Liver (tissue), 9 donors: Measurements from ENCODE around the gene KCNT1. TPM values are rescaled to one million over a fixed set of nuclear protein-coding genes. Genes with fewer than 3 reads are reported as not detected.

ENCODE experiments used
- DNase-seq: peaks from one replicate; pipeline ENCODE4 v3.0.0-alpha.2; 2017; ENCODE audit warnings: low spot score
- H3K27ac ChIP-seq, 2 donors: one replicate each; pipeline ENCODE4 v1.7.0; 2013; ENCODE audit warnings: inconsistent platforms in 2 of 2, low read length in 2 of 2, control low read depth in 1 of 2, low read depth in 1 of 2, mild to moderate bottlenecking in 1 of 2
- H3K27me3 ChIP-seq, 4 donors: one replicate each; pipeline versions ENCODE4 v1.6.1 to v1.7.0; 2013; ENCODE audit warnings: low read length in 3 of 4, inconsistent platforms in 1 of 4, mild to moderate bottlenecking in 1 of 4, moderate library complexity in 1 of 4; ENCODE audit not compliant: control insufficient read depth in 4 of 4, insufficient read depth in 4 of 4
- H3K36me3 ChIP-seq, 4 donors: one replicate each; pipeline versions ENCODE4 v1.6.1 to v1.7.0; 2013; ENCODE audit warnings: low read length in 3 of 4, mild to moderate bottlenecking in 3 of 4, low read depth in 1 of 4, moderate library complexity in 1 of 4; ENCODE audit not compliant: control insufficient read depth in 4 of 4, insufficient read depth in 3 of 4
- H3K4me1 ChIP-seq, 4 donors: one replicate each; pipeline versions ENCODE4 v1.6.1 to v1.7.0; 2013; ENCODE audit warnings: low read length in 3 of 4, mild to moderate bottlenecking in 3 of 4, moderate library complexity in 1 of 4; ENCODE audit not compliant: control insufficient read depth in 4 of 4, insufficient read depth in 4 of 4
- H3K4me3 ChIP-seq, 3 donors: one replicate each; pipeline versions ENCODE4 v1.6.1 to v1.7.0; 2013; ENCODE audit warnings: low read length in 3 of 3, control low read depth in 1 of 3, low read depth in 1 of 3, mild to moderate bottlenecking in 1 of 3
- H3K9ac ChIP-seq, 2 donors: one replicate each; pipeline ENCODE4 v1.7.0; 2013; ENCODE audit warnings: low read length in 2 of 2, mild to moderate bottlenecking in 2 of 2, moderate library complexity in 2 of 2, control low read depth in 1 of 2, low read depth in 1 of 2
- H3K9me3 ChIP-seq, 4 donors: one replicate each; pipeline versions ENCODE4 v1.6.1 to v1.7.0; 2013; ENCODE audit warnings: low read length in 3 of 4; ENCODE audit not compliant: control insufficient read depth in 4 of 4
- EGR1 ChIP-seq, 2 donors: IDR thresholded peaks; 2 replicates each; pipeline ENCODE4 v1.6.1; 2016 to 2018; ENCODE audit warnings: antibody characterized with exemption in 2 of 2, low read depth in 2 of 2
- FOXA1 ChIP-seq: IDR thresholded peaks from 2 replicates; pipeline ENCODE4 v1.6.1; 2016; ENCODE audit warnings: antibody characterized with exemption
- FOXA2 ChIP-seq: IDR thresholded peaks from 2 replicates; pipeline ENCODE4 v1.6.1; 2016; ENCODE audit warnings: antibody characterized with exemption
- GABPA ChIP-seq, 2 donors: IDR thresholded peaks in 1 of 2; conservative IDR thresholded peaks in 1 of 2; 2 replicates each; pipeline ENCODE4 v1.6.1; 2016; ENCODE audit warnings: antibody characterized with exemption in 2 of 2, mild to moderate bottlenecking in 1 of 2, moderate library complexity in 1 of 2
- HNF4A ChIP-seq, 2 donors: conservative IDR thresholded peaks; 2 replicates each; pipeline ENCODE4 v1.6.1; 2016; ENCODE audit warnings: antibody characterized with exemption in 2 of 2, mild to moderate bottlenecking in 2 of 2
- HNF4G ChIP-seq: IDR thresholded peaks from 2 replicates; pipeline ENCODE4 v1.6.1; 2016; ENCODE audit warnings: antibody characterized with exemption
- JUND ChIP-seq, 2 donors: IDR thresholded peaks; 2 replicates each; pipeline ENCODE4 v1.6.1; 2016; ENCODE audit warnings: antibody characterized with exemption in 2 of 2
- NR2F2 ChIP-seq: IDR thresholded peaks from 2 replicates; pipeline ENCODE4 v1.6.1; 2016; ENCODE audit warnings: antibody characterized with exemption
- RAD21 ChIP-seq, 2 donors: IDR thresholded peaks; 2 replicates each; pipeline ENCODE4 v1.6.1; 2016; ENCODE audit warnings: antibody characterized with exemption in 2 of 2, mild to moderate bottlenecking in 2 of 2
- RXRA ChIP-seq, 2 donors: IDR thresholded peaks; 2 replicates each; pipeline ENCODE4 v1.6.1; 2017 to 2018; ENCODE audit warnings: antibody characterized with exemption in 2 of 2, mild to moderate bottlenecking in 1 of 2
- SP1 ChIP-seq: IDR thresholded peaks from 2 replicates; pipeline ENCODE4 v1.6.1; 2018; ENCODE audit warnings: antibody characterized with exemption, mild to moderate bottlenecking
- TAF1 ChIP-seq: conservative IDR thresholded peaks from 2 replicates; pipeline ENCODE4 v1.6.1; 2016; ENCODE audit warnings: antibody characterized with exemption, mild to moderate bottlenecking
- YY1 ChIP-seq: IDR thresholded peaks from 2 replicates; pipeline ENCODE4 v1.6.1; 2016; ENCODE audit warnings: antibody characterized with exemption, mild to moderate bottlenecking
- WGBS: extraction: QIAGEN DNeasy Blood & Tissue Kit; methylation state at CpG from one replicate; pipeline ENCODE4 v1.1.7; 2013; 5-methylcytosine and 5-hydroxymethylcytosine counted together
- polyA plus RNA-seq, 2 donors: library from polyadenylated mRNA; stranded (reverse) in 1 of 2; unstranded in 1 of 2; fragments of 200-250 nt in 1 of 2; fragments of >200 nt in 1 of 2; fragmentation: Nextera tagmentation in 1 of 2; extraction: Ambion mirVana in 1 of 2; gene quantifications; one replicate each; pipeline versions ENCODE4 v1.2.1 to v1.2.3, GENCODE V29; 2013 to 2015
- total RNA-seq, 2 donors: library from RNA; depleted of rRNA; stranded (reverse); fragments of >200 nt; gene quantifications; one replicate each; pipeline ENCODE4 v1.2.3, GENCODE V29; 2014
- TF ChIP-seq, protein P1 (sequence below): IDR thresholded peaks from 2 replicates; pipeline ENCODE4 v1.6.1; 2016; ENCODE audit warnings: antibody characterized with exemption
- TF ChIP-seq, protein P2 (sequence below): fragments of 150-350 bp; IDR thresholded peaks from 2 replicates; pipeline ENCODE4 v1.5.1; 2017; ENCODE audit warnings: improper control_type of control experiment, low read depth, low read length; ENCODE audit not compliant: missing input control
- TF ChIP-seq, protein P3 (sequence below): IDR thresholded peaks from 2 replicates; pipeline ENCODE4 v1.6.1; 2016; ENCODE audit warnings: antibody characterized with exemption
- TF ChIP-seq, protein P4 (sequence below): IDR thresholded peaks from 2 replicates; pipeline ENCODE4 v1.6.1; 2016; ENCODE audit warnings: antibody characterized with exemption
- TF ChIP-seq, protein P5 (sequence below): IDR thresholded peaks from 2 replicates; pipeline ENCODE4 v1.6.1; 2016; ENCODE audit warnings: antibody characterized with exemption, mild to moderate bottlenecking
- donor health status: healthy.
- donor health status: healthy.
- donor health status: healthy.
- donor health status: healthy.
- donor health status: healthy.

The KCNT1 gene
- total and polyA plus RNA-seq, 4 donors, result 0.08 TPM; not detected in 2

DNA sequence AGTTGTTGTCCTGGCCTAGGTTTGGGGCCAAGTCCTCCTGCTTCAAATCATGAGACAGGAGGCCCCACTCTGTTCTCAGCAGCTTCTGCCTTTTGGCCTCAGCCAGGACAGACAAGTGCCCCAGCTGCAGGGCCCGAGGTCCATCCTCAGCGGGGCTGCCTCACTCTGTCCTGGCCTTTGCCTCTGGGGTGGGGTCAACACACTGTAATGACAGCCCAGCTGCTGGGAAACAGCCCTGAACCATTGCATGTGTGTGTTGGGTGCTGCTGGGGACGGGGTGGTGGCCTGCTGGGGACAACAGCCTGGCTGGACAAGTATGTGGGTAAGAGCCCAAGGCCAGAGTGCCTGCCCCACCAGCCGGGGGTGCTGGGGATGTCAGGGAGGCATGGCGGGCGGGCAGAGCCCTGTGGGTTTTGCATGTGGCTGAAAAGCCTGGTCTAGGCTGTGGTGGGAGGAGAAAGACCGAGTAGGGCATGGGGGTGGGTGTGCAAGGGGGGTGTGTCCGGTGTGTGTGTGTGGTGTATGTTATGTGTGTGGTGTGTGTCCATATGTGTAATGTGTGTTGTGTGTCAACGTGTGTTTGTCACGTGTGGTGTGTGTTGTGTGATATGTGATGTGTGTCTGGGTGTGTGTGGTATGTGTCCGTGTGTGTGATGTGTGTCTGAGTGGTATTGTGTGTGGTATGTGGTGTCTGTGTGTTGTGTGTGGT is 71.7 kb downstream of the KCNT1 start:
- H3K9me3 ChIP-seq, result no peaks in the 10 kb centered on the region
- no peak overlapping the region for H3K27ac ChIP-seq
- no peaks in the 10 kb centered on the region for H3K4me1 ChIP-seq
- no peak overlapping the region for H3K4me3 ChIP-seq
- H3K27me3 ChIP-seq, result no peaks in the 10 kb centered on the region
- no peak for TF ChIP-seq SP1
- TF ChIP-seq FOXA2, result no peak
- TF ChIP-seq, protein P1, sequence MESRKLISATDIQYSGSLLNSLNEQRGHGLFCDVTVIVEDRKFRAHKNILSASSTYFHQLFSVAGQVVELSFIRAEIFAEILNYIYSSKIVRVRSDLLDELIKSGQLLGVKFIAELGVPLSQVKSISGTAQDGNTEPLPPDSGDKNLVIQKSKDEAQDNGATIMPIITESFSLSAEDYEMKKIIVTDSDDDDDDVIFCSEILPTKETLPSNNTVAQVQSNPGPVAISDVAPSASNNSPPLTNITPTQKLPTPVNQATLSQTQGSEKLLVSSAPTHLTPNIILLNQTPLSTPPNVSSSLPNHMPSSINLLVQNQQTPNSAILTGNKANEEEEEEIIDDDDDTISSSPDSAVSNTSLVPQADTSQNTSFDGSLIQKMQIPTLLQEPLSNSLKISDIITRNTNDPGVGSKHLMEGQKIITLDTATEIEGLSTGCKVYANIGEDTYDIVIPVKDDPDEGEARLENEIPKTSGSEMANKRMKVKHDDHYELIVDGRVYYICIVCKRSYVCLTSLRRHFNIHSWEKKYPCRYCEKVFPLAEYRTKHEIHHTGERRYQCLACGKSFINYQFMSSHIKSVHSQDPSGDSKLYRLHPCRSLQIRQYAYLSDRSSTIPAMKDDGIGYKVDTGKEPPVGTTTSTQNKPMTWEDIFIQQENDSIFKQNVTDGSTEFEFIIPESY, result no peak
- TF ChIP-seq EGR1 (IDR thresholded peaks at IDR 0.05; ENCODE audit: low read depth in 2 of 2), result no peak
- TF ChIP-seq HNF4G, result no peak
- no peak for TF ChIP-seq RAD21 (IDR thresholded peaks at IDR 0.05)
- TF ChIP-seq, protein P2, sequence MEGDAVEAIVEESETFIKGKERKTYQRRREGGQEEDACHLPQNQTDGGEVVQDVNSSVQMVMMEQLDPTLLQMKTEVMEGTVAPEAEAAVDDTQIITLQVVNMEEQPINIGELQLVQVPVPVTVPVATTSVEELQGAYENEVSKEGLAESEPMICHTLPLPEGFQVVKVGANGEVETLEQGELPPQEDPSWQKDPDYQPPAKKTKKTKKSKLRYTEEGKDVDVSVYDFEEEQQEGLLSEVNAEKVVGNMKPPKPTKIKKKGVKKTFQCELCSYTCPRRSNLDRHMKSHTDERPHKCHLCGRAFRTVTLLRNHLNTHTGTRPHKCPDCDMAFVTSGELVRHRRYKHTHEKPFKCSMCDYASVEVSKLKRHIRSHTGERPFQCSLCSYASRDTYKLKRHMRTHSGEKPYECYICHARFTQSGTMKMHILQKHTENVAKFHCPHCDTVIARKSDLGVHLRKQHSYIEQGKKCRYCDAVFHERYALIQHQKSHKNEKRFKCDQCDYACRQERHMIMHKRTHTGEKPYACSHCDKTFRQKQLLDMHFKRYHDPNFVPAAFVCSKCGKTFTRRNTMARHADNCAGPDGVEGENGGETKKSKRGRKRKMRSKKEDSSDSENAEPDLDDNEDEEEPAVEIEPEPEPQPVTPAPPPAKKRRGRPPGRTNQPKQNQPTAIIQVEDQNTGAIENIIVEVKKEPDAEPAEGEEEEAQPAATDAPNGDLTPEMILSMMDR, result no peak
- no peak for TF ChIP-seq NR2F2
- TF ChIP-seq, protein P3, sequence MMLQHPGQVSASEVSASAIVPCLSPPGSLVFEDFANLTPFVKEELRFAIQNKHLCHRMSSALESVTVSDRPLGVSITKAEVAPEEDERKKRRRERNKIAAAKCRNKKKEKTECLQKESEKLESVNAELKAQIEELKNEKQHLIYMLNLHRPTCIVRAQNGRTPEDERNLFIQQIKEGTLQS, result no peak
- no peak for TF ChIP-seq FOXA1
- no peak for TF ChIP-seq TAF1
- TF ChIP-seq RXRA (IDR thresholded peaks at IDR 0.05), result no peak
- TF ChIP-seq HNF4A (conservative IDR thresholded peaks at IDR 0.05), result no peak
- TF ChIP-seq, protein P4, sequence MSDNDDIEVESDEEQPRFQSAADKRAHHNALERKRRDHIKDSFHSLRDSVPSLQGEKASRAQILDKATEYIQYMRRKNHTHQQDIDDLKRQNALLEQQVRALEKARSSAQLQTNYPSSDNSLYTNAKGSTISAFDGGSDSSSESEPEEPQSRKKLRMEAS, result no peak
- TF ChIP-seq, protein P5, sequence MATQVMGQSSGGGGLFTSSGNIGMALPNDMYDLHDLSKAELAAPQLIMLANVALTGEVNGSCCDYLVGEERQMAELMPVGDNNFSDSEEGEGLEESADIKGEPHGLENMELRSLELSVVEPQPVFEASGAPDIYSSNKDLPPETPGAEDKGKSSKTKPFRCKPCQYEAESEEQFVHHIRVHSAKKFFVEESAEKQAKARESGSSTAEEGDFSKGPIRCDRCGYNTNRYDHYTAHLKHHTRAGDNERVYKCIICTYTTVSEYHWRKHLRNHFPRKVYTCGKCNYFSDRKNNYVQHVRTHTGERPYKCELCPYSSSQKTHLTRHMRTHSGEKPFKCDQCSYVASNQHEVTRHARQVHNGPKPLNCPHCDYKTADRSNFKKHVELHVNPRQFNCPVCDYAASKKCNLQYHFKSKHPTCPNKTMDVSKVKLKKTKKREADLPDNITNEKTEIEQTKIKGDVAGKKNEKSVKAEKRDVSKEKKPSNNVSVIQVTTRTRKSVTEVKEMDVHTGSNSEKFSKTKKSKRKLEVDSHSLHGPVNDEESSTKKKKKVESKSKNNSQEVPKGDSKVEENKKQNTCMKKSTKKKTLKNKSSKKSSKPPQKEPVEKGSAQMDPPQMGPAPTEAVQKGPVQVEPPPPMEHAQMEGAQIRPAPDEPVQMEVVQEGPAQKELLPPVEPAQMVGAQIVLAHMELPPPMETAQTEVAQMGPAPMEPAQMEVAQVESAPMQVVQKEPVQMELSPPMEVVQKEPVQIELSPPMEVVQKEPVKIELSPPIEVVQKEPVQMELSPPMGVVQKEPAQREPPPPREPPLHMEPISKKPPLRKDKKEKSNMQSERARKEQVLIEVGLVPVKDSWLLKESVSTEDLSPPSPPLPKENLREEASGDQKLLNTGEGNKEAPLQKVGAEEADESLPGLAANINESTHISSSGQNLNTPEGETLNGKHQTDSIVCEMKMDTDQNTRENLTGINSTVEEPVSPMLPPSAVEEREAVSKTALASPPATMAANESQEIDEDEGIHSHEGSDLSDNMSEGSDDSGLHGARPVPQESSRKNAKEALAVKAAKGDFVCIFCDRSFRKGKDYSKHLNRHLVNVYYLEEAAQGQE, result no peak
- TF ChIP-seq GABPA (IDR thresholded peaks at IDR 0.05 in 1 of 2, conservative IDR thresholded peaks at IDR 0.05 in 1 of 2), result no peak
- no peak for TF ChIP-seq YY1
- no peak for TF ChIP-seq JUND (IDR thresholded peaks at IDR 0.05)
- no peak for DNase-seq
- WGBS, result 70% methylated on average over 11 of the region's 11 CpGs
- no peaks in the 10 kb centered on the region for H3K36me3 ChIP-seq
- no peak overlapping the region for H3K9ac ChIP-seq
